ENCODE measurements around the gene PALM. TPM values are rescaled to one million over a fixed set of nuclear protein-coding genes. Genes with fewer than 3 reads are reported as not detected.

Gene PALM
- total and polyA plus RNA-seq, 9 of the 15 experiments (the other 6 are each of a cell fraction or from before 2014, with no cell fraction given): 0.04 to 6.6 (median 1.7) TPM

GRCh38 chr19:796692-797527, 88.2 kb downstream of the PALM start, which contains the start of gene PTBP1 (continued):
- TF ChIP-seq, protein P1, sequence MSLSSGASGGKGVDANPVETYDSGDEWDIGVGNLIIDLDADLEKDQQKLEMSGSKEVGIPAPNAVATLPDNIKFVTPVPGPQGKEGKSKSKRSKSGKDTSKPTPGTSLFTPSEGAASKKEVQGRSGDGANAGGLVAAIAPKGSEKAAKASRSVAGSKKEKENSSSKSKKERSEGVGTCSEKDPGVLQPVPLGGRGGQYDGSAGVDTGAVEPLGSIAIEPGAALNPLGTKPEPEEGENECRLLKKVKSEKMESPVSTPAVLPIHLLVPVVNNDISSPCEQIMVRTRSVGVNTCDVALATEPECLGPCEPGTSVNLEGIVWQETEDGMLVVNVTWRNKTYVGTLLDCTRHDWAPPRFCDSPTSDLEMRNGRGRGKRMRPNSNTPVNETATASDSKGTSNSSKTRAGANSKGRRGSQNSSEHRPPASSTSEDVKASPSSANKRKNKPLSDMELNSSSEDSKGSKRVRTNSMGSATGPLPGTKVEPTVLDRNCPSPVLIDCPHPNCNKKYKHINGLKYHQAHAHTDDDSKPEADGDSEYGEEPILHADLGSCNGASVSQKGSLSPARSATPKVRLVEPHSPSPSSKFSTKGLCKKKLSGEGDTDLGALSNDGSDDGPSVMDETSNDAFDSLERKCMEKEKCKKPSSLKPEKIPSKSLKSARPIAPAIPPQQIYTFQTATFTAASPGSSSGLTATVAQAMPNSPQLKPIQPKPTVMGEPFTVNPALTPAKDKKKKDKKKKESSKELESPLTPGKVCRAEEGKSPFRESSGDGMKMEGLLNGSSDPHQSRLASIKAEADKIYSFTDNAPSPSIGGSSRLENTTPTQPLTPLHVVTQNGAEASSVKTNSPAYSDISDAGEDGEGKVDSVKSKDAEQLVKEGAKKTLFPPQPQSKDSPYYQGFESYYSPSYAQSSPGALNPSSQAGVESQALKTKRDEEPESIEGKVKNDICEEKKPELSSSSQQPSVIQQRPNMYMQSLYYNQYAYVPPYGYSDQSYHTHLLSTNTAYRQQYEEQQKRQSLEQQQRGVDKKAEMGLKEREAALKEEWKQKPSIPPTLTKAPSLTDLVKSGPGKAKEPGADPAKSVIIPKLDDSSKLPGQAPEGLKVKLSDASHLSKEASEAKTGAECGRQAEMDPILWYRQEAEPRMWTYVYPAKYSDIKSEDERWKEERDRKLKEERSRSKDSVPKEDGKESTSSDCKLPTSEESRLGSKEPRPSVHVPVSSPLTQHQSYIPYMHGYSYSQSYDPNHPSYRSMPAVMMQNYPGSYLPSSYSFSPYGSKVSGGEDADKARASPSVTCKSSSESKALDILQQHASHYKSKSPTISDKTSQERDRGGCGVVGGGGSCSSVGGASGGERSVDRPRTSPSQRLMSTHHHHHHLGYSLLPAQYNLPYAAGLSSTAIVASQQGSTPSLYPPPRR (CRISPR knock-in tag; IDR thresholded peaks at IDR 0.05; ENCODE audit: borderline replicate concordance): no peak
- TF ChIP-seq HEY1 (CRISPR knock-in tag; IDR thresholded peaks at IDR 0.05; ENCODE audit: borderline replicate concordance) (no peak), RNF219 (CRISPR knock-in tag; IDR thresholded peaks at IDR 0.05) (no peak), TEAD4 (IDR thresholded peaks at IDR 0.05; ENCODE audit: low read length) (no peak; the same call in 1 of the 2 replicates), TEAD4 (CRISPR knock-in tag; IDR thresholded peaks at IDR 0.05; ENCODE audit: borderline replicate concordance) (no peak), POLR2A (conservative IDR thresholded peaks at IDR 0.05) (peak; percentile 86), OTX1 (CRISPR knock-in tag; IDR thresholded peaks at IDR 0.05) (no peak), TEAD2 (tag; IDR thresholded peaks at IDR 0.05) (no peak), DMBX1 (CRISPR knock-in tag; IDR thresholded peaks at IDR 0.05; ENCODE audit: borderline replicate concordance) (peak; percentile 83; the same call in 1 of the 2 replicates), ZFPM2 (CRISPR knock-in tag; IDR thresholded peaks at IDR 0.05) (no peak), RFX1 (IDR thresholded peaks at IDR 0.05) (no peak), ZNF212 (CRISPR knock-in tag; IDR thresholded peaks at IDR 0.05) (no peak), CBX5 (IDR thresholded peaks at IDR 0.05; ENCODE audit: borderline replicate concordance, low read depth) (no peak), MBD1 (CRISPR knock-in tag; IDR thresholded peaks at IDR 0.05) (no peak), PPARD (CRISPR knock-in tag; IDR thresholded peaks at IDR 0.05) (no peak), ZNF444 (CRISPR knock-in tag; IDR thresholded peaks at IDR 0.05) (no peak), EP300 (IDR thresholded peaks at IDR 0.05; ENCODE audit: low read length) (peak; percentile 43)
- TF ChIP-seq, protein P2, sequence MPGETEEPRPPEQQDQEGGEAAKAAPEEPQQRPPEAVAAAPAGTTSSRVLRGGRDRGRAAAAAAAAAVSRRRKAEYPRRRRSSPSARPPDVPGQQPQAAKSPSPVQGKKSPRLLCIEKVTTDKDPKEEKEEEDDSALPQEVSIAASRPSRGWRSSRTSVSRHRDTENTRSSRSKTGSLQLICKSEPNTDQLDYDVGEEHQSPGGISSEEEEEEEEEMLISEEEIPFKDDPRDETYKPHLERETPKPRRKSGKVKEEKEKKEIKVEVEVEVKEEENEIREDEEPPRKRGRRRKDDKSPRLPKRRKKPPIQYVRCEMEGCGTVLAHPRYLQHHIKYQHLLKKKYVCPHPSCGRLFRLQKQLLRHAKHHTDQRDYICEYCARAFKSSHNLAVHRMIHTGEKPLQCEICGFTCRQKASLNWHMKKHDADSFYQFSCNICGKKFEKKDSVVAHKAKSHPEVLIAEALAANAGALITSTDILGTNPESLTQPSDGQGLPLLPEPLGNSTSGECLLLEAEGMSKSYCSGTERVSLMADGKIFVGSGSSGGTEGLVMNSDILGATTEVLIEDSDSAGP (CRISPR knock-in tag; IDR thresholded peaks at IDR 0.05): no peak

All from K562 (cell line).